ELF-1 (cell line): Measurements from ENCODE around the gene FAM107A.

Experiments used
- DNase-seq: peaks from one replicate; pipeline ENCODE4 v3.0.0-alpha.2; 2016; ENCODE audit warnings: low read depth, low spot score

The FAM107A gene

GRCh38 chr3:58519668-58520402, 57.4 kb downstream of the FAM107A start:
- DNase-seq: no peak

DNA sequence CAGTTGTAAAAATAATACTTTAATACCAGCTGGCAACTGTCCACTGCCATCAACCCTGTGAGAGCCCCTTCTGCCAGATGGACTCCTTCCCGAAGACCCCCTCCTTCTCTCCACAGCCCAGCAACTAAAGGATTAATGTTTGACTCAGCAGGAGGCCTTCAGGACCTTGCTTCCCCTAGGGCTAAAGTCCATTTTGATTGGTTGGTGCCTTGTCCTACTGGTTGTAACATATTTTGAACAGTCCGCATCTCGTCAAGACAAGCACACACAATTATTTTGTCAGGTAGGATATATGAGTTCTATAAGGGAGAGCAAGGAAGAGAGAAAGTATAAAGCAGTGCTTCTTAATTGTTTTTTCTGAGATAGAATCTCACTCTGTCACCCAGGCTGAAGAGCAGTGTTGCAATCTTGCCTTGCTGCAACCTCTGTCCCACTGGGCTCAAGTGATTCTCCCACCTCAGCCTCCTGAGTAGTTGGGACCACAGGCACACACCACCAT, 58.9 kb downstream of the FAM107A start:
- DNase-seq: peak; percentile 38

GRCh38 chr3:58514405-58514804, 62.8 kb downstream of the FAM107A start:
- DNase-seq: no peak
